Gastrocnemius medialis (tissue), 4 donors: ENCODE results near the gene TCF7L2.

Source experiments
- CTCF ChIP-seq, 5 experiments: fragments of 450-650 bp in 3 of 5; fragments of 200-600 bp in 2 of 5; sonication (generic) in 2 of 5; IDR thresholded peaks in 4 of 5; conservative IDR thresholded peaks in 1 of 5; 1 replicate in 4 of 5; 2 replicates in 1 of 5; pipeline ENCODE4 v1.5.1; 2016 to 2019; ENCODE audit warnings: antibody characterized with exemption in 5 of 5, mild to moderate bottlenecking in 3 of 5, moderate library complexity in 3 of 5
- POLR2A ChIP-seq, 2 donors: fragments of 450-650 bp; IDR thresholded peaks; one replicate each; pipeline ENCODE4 v1.6.1; 2017; ENCODE audit warnings: antibody characterized with exemption in 2 of 2, mild to moderate bottlenecking in 2 of 2, moderate library complexity in 2 of 2

GRCh38 chr10:113088194-113088593, 138.1 kb downstream of the TCF7L2 start:
- TF ChIP-seq CTCF (IDR thresholded peaks at IDR 0.05 in 4 of 5, conservative IDR thresholded peaks at IDR 0.05 in 1 of 5) (no peak), POLR2A (IDR thresholded peaks at IDR 0.05) (no peak)
